ENCODE measurements around the gene PRKAR1B.
"Not testable (repeated sequence)": the region's sequence is repeated elsewhere in the genome, so short reads cannot be mapped to it uniquely, and the experiment has no call there.

Gene PRKAR1B

GRCh38 chr7:657565-658119, 69.4 kb downstream of the PRKAR1B start:
- Histone ChIP-seq H3K79me2 (ENCODE audit: insufficient read depth, low read length) (no peaks in the 10 kb centered on the region), H3K4me1 (ENCODE audit: insufficient read depth, low read length, severe bottlenecking) (no peaks in the 10 kb centered on the region), H3K9ac (ENCODE audit: low read length) (no peak overlapping the region), H3F3A (ENCODE audit: insufficient read depth, low read length) (no peaks in the 10 kb centered on the region), H3K4me2 (ENCODE audit: low read length) (no peak overlapping the region), H3K27me3 (ENCODE audit: insufficient read depth, low read length) (no peaks in the 10 kb centered on the region), H3K27ac (ENCODE audit: low read depth, low read length, poor library complexity, severe bottlenecking) (no peak overlapping the region), H4K20me1 (ENCODE audit: insufficient read depth, low read length) (no peaks in the 10 kb centered on the region), H2AFZ (ENCODE audit: low read length) (no peak overlapping the region), H3K36me3 (ENCODE audit: insufficient read depth, low read length) (peaks cover 14% of the 10 kb centered on the region), H3K4me3 (ENCODE audit: low read depth, low read length, poor library complexity, severe bottlenecking) (no peak overlapping the region), H3K9me3 (ENCODE audit: low read length) (no peaks in the 10 kb centered on the region), H3K9me2 (ENCODE audit: low read depth, low read length) (no peaks in the 10 kb centered on the region)
- TF ChIP-seq EZH2 (IDR thresholded peaks at IDR 0.05; ENCODE audit: borderline replicate concordance, low read length) (no peak), CTCF (IDR thresholded peaks at IDR 0.05; ENCODE audit: low read length) (no peak)

- not testable (repeated sequence) for H3K27ac ChIP-seq (ENCODE audit: low read depth, low read length, poor library complexity, severe bottlenecking); H2AFZ ChIP-seq (ENCODE audit: low read length); H3K79me2 ChIP-seq (ENCODE audit: insufficient read depth, low read length)
Observed at GRCh38 chr7:657010-657409, 70.1 kb downstream of the PRKAR1B start.

GRCh38 chr7:655758-656157, 71.3 kb downstream of the PRKAR1B start:
- peaks cover 14% of the 10 kb centered on the region for H3K36me3 ChIP-seq (ENCODE audit: insufficient read depth, low read length)
- no peak overlapping the region for H3K9ac ChIP-seq (ENCODE audit: low read length)
- no peaks in the 10 kb centered on the region for H3K79me2 ChIP-seq (ENCODE audit: insufficient read depth, low read length)
- H4K20me1 ChIP-seq (ENCODE audit: insufficient read depth, low read length), result no peaks in the 10 kb centered on the region
- H3K4me2 ChIP-seq (ENCODE audit: low read length), result no peak overlapping the region
- no peak overlapping the region for H3K27ac ChIP-seq (ENCODE audit: low read depth, low read length, poor library complexity, severe bottlenecking)
- no peaks in the 10 kb centered on the region for H3K9me3 ChIP-seq (ENCODE audit: low read length)
- H2AFZ ChIP-seq (ENCODE audit: low read length), result no peak overlapping the region
- H3K4me3 ChIP-seq (ENCODE audit: low read depth, low read length, poor library complexity, severe bottlenecking), result no peak overlapping the region
- no peak for TF ChIP-seq CTCF (IDR thresholded peaks at IDR 0.05; ENCODE audit: low read length)
- no peak for TF ChIP-seq EZH2 (IDR thresholded peaks at IDR 0.05; ENCODE audit: borderline replicate concordance, low read length)
- H3K27me3 ChIP-seq (ENCODE audit: insufficient read depth, low read length), result no peaks in the 10 kb centered on the region
- H3F3A ChIP-seq (ENCODE audit: insufficient read depth, low read length), result no peaks in the 10 kb centered on the region
- H3K9me2 ChIP-seq (ENCODE audit: low read depth, low read length), result no peaks in the 10 kb centered on the region
- H3K4me1 ChIP-seq (ENCODE audit: insufficient read depth, low read length, severe bottlenecking), result no peaks in the 10 kb centered on the region

More at GRCh38 chr7:657010-657409, 70.1 kb downstream of the PRKAR1B start:
- not testable (repeated sequence) for H3K4me1 ChIP-seq (ENCODE audit: insufficient read depth, low read length, severe bottlenecking); H3K27me3 ChIP-seq (ENCODE audit: insufficient read depth, low read length); H3K9me2 ChIP-seq (ENCODE audit: low read depth, low read length); H3F3A ChIP-seq (ENCODE audit: insufficient read depth, low read length); H3K9ac ChIP-seq (ENCODE audit: low read length); H4K20me1 ChIP-seq (ENCODE audit: insufficient read depth, low read length); H3K4me2 ChIP-seq (ENCODE audit: low read length); H3K9me3 ChIP-seq (ENCODE audit: low read length); H3K4me3 ChIP-seq (ENCODE audit: low read depth, low read length, poor library complexity, severe bottlenecking)
- H3K36me3 ChIP-seq (ENCODE audit: insufficient read depth, low read length), result peaks cover 14% of the 10 kb centered on the region

Measured in OCI-LY1 (cell line).